ENCODE data around the gene LTB4R2. TPM values are rescaled to one million over a fixed set of nuclear protein-coding genes. Genes with fewer than 3 reads are reported as not detected.

Gene LTB4R2
- total and polyA plus RNA-seq, 2 of the 8 experiments (the other 6 are each of a cell fraction or from before 2014, with no cell fraction given) = 5.3 to 6.7 TPM

GRCh38 chr14:24271134-24271833 lies 38.7 kb upstream of the LTB4R2 start, which contains the start of gene RABGGTA (continued):
- TF ChIP-seq CHD7 (IDR thresholded peaks at IDR 0.05; ENCODE audit: insufficient replicate concordance, low read length) (no peak), SIN3A (conservative IDR thresholded peaks at IDR 0.05 in 1 of 2, IDR thresholded peaks at IDR 0.05 in 1 of 2; ENCODE audit: low read depth in 1 of 2, low read length in 2 of 2) (peak; percentile 88 to 93; a peak in 3 of 4 replicates), RXRA (IDR thresholded peaks at IDR 0.05; ENCODE audit: insufficient read depth, low read depth, low read length) (no peak), SAP30 (IDR thresholded peaks at IDR 0.05; ENCODE audit: insufficient read depth, insufficient replicate concordance, low read length) (no peak), BRCA1 (IDR thresholded peaks at IDR 0.05; ENCODE audit: low read depth, low read length) (no peak), PHF8 (conservative IDR thresholded peaks at IDR 0.05; ENCODE audit: low read depth, low read length) (peak; percentile 99), SRF (IDR thresholded peaks at IDR 0.05; ENCODE audit: low read depth, low read length) (no peak), POLR2A (IDR thresholded peaks at IDR 0.05; ENCODE audit: control extremely low read depth in 1 of 2, low read depth in 2 of 2, low read length in 2 of 2) (peak in 1 of 2 experiments; percentile 96; a peak in 2 of 3 replicates), SP4 (IDR thresholded peaks at IDR 0.05; ENCODE audit: low read length) (peak; percentile 33; the same call in 1 of the 2 replicates), RNF2 (IDR thresholded peaks at IDR 0.05; ENCODE audit: borderline replicate concordance, low read depth, low read length, missing control alignments, poor library complexity, severe bottlenecking) (no peak)
